Measurements from ENCODE around the gene SLC25A14.

The SLC25A14 gene

DNA sequence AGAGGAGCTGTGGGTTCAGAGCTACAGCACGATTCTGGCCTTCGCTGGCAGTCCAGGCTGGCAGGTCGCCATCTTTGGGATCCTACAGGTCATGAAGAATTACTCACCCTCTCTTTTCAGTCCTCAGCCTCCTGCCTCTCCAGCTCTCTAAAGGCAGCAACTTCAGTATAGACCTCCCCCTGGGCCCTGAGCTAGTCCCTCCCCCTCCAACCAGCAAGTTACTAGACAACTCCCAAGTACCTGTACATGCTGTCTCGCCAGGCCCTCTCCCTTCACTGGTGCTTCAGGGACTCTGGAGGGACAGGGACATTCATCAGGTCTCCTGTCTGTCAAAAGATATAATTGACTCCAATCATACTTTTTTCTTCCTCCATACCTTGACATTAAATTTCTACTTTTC is 45.8 kb downstream of the SLC25A14 start, which contains the start of gene GPR119:
Gene GPR119, minus strand, starts transcription at position 155 of the 400 bp plus-strand sequence. CDS start 227 bp downstream, outside the sequence.
- no peak for FAIRE-seq

DNA sequence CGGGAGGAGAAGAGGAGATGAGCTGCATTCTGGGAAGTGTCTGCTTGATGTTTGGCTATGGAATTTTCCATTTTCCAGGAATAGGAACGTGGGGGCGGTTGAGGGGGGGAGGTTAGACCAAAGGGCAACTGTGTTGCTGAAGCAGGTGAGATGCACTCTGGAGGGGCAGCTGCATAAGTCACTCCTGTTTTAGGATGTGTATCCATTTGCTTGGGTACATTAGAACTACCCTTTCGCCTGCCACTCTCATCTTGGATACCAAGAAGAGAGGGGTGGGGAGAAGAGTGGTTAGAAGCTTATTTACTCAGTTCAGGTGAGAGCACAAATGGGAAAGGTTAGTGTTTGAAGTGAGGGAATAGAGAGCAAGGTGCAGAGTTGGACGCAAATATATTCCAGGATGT is 46.7 kb downstream of the SLC25A14 start:
- FAIRE-seq = no peak

DNA sequence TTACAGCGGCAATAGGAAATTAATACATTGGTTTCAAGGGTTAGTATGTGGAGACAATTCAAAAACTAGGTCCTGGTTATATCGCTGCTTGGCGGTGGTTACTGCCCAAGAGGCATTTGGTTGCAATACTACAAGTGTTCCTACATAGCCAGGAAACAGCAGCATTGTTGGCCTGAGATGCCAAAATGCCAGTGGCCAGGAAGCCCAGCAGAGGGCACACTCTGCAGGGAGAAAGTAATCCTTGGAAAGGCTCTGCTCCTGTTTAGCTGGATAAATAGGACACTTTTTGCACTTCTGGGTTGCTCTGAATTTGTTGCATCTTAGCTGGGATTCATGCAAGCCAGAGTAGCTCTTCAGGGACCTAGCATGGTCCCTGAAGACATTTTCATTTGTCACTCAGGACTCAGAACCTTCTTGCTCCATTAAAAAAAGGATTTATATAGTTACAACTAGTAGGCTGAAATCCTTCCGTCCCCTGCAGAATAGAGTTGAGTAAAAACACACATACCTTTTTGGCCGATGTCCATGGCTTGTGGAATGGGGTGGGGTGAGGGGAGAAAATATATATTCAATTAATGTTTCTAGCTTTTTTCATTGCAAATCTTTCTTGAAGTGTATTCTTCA is 53.8 kb downstream of the SLC25A14 start:
- FAIRE-seq = no peak

DNA sequence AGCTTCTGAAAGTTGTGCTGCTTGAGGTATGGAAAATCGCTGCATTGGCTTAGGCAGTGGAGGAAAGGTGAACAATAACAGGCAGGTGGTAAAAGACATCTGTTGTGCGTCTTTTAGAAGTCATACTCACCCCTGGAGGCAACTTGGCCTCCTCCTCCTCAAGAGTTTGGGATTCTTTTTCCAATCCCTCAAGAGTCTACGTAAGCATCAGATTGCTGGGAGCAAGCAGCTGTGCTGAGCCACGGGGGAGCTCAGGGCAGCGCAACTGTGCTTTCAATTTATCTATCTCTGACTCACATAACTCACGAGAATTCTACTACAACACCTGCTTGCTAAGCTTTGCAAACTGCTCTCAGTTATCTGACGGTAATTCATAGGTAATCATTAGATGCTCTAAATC is 55.6 kb downstream of the SLC25A14 start:
- FAIRE-seq = no peak

DNA sequence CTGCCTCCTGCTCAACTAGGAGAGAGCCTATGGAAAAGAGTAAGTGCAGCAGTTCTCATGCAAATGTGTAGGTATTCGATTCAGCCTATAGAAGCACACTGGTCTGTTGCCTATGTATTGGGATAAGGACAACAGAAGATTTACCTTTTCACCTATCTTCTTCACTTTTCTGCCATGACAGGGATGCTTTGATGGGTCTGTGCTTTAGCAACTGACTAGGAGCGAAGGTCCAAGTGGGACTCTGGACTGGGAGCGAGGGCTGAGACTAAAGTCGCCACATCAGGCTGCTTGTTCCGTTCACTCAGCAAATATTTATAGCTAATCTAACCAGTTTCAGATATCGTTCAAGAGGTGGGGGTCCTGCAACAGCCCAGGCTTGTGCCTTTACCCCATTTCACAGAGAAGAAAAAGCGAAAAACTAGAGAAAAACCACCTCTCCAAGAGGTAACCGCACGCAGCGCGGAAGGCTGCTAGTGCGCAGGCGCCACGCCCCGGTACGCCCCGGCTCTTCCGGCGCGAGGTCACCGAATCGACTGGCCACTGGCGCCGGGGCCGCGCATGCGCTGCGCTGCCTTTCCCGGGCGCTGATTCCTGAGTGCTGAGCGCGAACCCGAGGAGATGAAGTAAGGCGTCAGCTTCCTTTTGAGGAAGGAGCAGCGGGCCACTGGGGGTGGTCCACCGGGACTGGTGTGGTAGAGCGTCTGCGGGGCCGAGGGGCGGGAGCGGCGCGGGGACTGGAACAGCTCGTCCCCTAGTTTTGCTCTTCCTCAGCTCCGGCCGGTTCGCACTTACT is 61.9 kb downstream of the SLC25A14 start, which contains the start of gene RBMX2:
Gene RBMX2, plus strand, starts transcription at position 573 of the 793 bp plus-strand sequence. Its CDS starts 46 bp downstream, at position 619.
- no peak for FAIRE-seq

DNA sequence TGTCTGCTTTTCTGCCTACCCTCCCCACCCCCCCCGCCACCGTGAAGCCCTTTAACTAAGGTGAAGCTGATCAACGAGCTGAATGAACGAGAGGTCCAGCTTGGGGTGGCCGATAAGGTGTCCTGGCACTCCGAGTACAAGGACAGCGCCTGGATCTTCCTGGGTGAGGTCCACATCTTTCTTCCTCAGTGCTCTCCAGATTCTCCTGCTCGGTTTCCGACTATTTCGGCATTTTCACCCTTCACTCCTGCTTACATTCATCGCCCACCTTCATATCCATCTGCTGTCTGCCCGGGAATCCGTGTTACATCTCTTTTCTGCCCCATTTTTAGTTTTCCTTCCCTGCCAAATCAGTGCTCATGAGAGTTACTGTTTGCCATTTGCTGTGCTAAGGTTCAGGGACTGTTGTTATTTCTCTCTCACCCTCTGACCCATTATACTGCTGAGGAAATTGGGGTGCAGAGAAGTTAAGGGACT is 62.5 kb downstream of the SLC25A14 start:
- no peak for FAIRE-seq

DNA sequence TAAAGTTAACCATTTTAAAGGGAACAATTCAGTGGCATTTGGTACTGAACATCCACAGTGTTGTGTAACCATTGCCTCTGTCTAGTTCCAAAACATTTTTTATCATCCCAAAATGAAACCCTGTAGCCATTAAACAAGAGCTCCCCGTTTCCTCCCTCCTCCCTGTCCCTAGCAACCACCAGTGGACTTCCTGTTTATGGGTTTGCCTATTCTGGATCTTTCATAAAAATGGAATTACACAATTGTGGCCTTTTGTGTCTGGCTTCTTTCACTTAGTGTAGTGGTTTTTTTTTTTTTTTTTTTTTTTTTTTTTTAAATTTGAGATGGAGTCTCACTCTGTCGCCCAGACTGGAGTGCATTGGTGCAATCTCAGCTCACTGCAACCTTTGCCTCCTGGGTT is 73.7 kb downstream of the SLC25A14 start:
- no peak for FAIRE-seq

DNA sequence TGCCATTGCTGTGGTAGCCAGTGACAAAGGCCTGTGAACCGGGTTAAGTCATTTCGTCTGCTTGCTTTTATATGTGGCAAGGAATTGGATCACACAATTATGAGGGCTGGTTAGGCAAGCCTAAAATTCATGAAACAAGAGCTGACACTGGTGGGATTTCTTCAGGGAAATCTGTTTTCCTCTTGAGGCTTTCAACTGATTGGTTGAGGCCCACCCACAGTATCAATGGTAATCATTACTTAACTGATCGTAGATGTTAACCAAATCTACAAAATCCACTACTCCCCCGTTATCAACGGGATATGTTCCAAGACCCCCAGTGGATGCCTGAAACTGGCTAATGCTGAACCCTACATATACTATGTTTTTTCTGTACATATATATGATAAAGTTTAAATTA is 75.1 kb downstream of the SLC25A14 start:
- no peak for FAIRE-seq

DNA sequence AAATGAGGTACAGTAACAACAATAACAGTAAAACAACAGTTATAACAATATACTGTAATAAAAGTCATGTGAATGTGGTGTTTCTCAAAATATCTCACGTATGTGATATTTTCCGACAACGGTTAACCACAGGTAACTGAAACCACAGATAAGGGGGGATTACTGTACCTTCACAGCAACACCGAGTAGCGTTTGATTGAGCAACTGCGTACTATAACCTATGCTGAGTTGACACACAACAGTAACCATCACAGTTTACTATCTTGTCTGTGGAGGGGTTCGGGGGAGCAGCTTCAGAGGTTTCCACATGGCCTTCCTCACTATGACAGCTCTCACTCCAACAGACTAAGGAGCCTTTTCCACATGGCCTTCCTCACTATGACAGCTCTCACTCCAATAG is 75.5 kb downstream of the SLC25A14 start:
- no peak for FAIRE-seq

DNA sequence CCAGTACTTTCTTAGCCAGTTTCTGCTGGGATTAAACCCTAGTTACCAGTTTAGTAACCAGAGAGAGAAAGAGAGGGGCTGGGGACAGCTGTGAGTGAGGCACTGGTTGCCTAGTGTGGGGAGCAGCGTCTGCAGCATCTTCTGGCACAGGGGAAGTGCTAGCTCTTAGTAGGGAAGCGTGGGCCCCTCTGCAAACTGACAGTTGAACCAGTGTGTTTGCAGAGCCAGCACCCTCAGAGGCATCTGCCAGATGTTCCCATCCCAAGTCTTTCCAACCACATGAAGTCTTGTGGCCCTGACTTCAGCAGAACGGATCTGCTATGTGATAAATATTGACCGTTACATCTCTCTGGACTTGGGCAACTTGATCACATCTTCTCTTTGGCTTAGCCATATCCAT is 77.1 kb downstream of the SLC25A14 start:
- FAIRE-seq = no peak

DNA sequence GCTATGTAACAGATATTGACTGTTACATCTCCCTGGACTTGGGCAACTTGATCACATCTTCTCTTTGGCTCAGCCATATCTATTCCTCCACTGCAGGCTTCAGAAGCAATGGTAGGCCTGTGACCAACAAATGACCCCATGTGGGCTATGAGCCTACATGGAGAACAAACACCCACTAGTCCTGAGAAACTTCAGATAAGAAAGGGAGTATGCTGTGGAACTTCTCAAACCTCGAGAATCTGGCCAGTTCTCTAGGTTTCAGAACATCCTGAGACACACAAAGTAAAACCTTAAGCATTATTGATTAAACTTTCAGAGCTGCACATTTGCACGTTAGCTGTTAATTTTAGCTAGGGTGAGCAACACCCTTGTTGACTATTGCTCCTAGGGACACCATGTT is 78.3 kb downstream of the SLC25A14 start:
- FAIRE-seq = no peak

DNA sequence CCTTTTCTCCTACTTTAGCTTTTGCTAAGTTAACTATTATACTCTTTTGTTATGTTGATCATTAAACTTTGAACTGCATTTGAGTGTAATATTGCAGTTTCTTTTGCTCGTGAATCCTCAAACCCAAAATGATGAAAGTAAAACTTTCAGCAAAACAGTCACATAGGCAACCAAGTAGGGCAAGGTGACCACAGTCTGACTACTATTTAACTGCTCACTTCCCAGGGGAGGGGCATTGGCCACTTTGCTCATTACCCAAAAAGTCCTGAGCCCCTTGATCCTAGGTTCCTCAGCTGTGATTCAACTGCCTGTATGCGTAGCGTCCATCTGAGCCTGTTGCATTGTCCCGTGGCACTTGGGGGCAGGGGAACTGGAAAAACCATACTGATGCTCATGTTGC is 79.0 kb downstream of the SLC25A14 start:
- no peak for FAIRE-seq

DNA sequence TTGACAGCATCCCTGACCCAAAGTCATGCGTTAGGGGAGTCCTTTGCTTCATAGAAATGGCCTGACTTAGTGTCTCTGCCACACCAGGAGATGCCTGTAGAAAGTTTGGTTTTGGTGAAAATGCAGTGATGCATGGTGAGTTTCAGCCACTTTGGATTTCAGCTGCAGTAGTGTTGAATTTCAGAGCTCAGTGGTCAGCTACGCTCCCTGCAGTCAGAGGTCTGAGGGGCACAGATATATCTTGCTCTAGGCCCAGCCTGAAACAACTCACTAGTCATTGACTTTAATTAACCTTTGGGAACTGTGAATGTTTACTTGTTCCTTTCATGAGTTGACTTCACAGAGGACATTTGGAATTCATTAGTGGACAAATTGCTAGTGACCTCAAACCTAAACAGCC is 79.5 kb downstream of the SLC25A14 start:
- no peak for FAIRE-seq
